LNCAP (cell line): ENCODE results near the gene LRPAP1.

Experiments used
- TF ChIP-seq, protein P1 (sequence below): fragments of 450-650 bp; IDR thresholded peaks from 2 replicates; pipeline ENCODE4 v1.5.1; 2017; ENCODE audit warnings: mild to moderate bottlenecking

LRPAP1 gene

DNA sequence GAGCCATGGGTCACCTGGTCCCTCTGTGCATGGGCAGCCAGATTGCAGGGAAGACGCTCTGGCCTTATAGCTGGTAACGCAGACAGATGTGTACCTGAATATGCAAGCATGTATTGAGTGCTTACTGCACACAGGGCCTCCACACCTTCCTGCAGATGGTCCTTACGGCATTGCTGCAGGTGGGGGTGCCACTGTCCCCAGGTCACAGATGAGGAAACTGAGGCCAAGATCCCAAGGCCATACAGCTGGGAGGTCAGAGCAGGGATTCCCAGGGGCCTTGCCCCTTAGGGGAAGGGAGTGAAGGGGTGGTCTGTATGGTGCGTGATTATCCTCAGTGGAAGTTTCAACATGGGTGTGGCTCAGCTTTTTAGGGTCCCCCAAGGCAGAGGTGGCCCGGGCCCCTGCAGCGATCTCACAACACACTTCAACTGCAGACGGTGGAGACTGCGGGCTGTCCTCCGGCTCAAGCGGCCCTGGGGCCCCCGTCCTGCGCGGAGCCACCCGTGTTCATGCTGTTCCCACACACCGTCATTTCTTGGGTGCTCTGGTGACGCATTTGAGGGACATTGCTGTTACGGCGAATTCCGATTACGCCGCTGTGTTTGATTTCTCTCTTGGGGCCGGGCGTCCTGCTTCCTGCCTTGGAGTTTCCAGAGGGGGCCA lies 61.0 kb downstream of the LRPAP1 start:
- TF ChIP-seq, protein P1, sequence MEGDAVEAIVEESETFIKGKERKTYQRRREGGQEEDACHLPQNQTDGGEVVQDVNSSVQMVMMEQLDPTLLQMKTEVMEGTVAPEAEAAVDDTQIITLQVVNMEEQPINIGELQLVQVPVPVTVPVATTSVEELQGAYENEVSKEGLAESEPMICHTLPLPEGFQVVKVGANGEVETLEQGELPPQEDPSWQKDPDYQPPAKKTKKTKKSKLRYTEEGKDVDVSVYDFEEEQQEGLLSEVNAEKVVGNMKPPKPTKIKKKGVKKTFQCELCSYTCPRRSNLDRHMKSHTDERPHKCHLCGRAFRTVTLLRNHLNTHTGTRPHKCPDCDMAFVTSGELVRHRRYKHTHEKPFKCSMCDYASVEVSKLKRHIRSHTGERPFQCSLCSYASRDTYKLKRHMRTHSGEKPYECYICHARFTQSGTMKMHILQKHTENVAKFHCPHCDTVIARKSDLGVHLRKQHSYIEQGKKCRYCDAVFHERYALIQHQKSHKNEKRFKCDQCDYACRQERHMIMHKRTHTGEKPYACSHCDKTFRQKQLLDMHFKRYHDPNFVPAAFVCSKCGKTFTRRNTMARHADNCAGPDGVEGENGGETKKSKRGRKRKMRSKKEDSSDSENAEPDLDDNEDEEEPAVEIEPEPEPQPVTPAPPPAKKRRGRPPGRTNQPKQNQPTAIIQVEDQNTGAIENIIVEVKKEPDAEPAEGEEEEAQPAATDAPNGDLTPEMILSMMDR, result no peak

- TF ChIP-seq, protein P1, result no peak
Observed at GRCh38 chr4:3470244-3471097, 61.8 kb downstream of the LRPAP1 start.

DNA sequence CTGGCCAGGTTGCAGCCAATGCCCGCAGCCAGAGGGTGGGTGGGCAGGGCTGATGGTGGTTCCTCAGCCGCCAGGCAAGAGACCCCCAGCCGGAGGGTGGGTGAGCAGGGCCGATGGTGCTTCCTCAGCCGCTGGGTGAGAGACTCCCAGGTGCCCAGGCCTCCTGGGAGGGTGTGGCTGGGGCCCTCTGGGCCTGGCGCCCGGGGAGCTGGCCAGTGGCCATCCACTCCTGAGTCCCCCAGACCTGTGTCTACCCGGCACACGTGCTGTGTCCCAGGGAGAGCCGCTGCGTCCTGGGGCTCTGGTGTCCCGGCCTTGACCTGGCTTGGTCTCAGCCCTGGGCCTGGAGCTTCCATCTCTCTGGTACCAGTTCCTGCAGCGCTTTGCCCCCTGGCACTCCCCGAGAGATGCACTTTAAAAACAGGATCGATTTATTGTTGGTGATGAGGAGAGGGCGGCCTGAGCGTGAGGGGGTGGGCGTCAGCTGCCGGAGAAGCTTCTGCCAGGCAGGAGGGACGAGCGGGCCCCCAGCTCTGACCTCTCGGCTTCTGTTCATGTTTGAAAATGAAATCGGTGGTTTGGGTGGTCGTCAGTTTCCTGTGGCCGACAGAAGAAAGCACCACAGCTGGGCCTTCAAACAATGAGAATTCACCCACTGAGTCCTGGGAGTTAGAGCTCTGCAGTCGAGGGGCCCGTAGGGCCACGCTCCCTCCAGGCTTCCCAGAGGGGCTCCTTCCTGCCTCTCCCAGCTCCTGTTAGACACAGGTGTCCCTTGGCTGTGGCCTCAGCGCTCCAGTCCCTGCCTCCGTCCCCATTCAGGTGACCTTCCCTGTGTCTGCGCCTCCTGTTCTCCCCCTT lies 62.6 kb downstream of the LRPAP1 start:
- TF ChIP-seq, protein P1, result no peak

DNA sequence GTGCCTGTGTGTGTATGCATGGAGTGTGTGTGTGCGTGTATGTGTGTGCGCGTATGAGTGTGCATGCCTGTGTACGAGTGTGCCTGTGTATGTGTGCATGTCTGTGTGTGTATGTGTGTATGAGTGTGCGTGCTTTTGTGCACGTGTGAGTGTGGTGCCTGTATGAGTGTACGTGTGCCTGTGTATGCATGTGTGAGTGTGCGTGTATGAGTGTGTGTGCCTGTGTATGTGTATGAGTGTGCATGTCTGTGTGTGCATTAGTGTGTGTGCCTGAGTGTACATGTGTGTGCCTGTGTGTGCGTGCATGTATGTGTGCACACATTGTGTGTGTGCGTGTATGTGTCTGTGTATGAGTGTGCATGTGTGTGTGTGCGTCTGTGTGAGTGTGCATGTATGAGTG lies 63.4 kb downstream of the LRPAP1 start:
- TF ChIP-seq, protein P1, result no peak

GRCh38 chr4:3468154-3468553 lies 64.1 kb downstream of the LRPAP1 start:
- TF ChIP-seq, protein P1, result no peak

DNA sequence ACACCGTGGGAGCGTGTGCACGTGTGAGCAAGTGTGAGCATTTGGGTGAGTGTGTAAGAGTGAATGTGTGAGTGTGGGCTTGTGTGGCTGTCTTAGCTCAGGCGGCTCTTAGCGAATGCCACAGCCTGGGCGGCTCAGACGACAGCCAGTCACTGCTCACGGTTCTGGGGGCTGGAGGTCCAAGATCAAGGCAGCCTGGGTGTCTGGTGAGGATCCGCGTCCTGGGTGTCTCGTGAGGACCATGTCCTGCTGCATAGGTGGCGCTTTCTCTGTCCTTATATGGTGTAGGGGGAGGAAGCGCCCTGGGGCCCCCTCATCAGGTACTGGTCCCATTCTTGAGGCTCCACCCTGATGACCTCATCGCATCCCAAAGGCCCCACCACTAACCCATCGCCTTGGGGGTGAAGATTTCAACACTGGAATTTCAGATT lies 64.6 kb downstream of the LRPAP1 start:
- TF ChIP-seq, protein P1, result no peak
